CMK (cell line): ENCODE data around the gene FGF13.

Source experiments
- DNase-seq: peaks from one replicate; pipeline ENCODE4 v3.0.0-alpha.2; 2010; ENCODE audit warnings: low read depth

The FGF13 gene

DNA sequence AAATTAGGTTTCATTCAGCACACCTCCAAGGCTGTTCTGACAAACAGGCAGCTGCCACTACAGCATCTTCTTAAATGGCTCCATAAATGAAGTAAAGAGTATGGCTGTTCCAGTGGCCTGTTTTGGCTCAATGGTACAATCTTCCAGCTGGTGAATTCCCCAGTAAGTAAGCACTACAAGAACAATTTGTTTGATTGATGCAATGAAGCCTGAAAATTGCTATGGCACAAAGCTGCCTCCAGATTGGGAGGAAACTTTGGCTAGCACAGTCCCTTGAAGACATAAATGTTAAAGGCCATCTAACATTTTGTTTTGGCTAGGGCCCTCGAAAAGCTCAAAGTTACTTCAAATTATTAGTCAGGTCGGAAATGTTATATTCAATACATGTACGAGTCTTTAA lies 47.5 kb downstream of the FGF13 start:
- DNase-seq: no peak

- no peak for DNase-seq
Observed at GRCh38 chrX:138651494-138651893, 60.0 kb downstream of the FGF13 start.

DNA sequence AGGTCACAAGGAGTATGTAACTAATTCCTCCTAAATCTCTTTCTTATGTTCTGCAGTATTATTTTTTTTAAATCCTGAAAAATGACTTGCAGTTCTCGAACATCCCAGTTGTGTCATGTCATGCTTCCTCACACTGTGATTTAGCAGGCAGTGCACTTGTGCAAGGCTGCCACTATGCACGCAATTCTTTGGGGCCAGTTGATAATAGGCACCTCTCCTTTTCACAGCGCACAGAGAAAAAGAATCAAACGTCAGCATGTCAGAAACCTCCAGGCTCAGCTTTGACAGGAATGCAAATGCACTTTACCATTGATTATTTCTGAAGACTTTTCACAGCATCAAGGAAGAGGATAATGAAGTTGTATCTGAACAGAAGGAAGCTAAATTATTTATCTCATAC lies 62.9 kb downstream of the FGF13 start:
- DNase-seq: no peak

DNA sequence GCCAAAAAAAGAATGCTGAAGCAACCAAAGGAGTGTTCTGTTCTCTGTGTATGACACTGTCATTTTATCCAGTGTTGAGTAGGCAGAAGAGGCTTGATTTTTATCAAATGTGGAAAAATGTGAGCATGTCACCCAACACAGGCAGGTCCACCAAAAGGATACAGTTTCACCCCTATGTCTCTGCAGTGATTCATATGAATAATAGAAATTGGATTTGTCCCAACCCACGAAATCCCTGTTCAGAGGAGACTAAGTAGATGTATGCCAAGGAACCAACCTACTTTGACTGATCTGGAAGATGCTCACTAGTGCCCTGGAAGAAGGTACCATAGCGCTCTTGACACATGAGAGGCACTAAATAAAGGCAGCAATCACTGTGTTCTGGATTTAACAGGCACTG lies 72.5 kb downstream of the FGF13 start:
- no peak for DNase-seq
